Thyroid gland (tissue), 4 donors: ENCODE data around the gene LRRTM1. TPM values are rescaled to one million over a fixed set of nuclear protein-coding genes. Genes with fewer than 3 reads are reported as not detected.

Experiments
- DNase-seq, 2 donors: peaks; one replicate each; pipeline ENCODE4 v3.0.0-alpha.2; 2019
- H3K27ac ChIP-seq, 3 donors: fragments of 200-600 bp; sonication (generic); 1 replicate in 2 of 3; 2 replicates in 1 of 3; pipeline ENCODE4 v1.5.1; 2016 to 2019; ENCODE audit warnings: mild to moderate bottlenecking in 1 of 3, moderate library complexity in 1 of 3
- H3K27me3 ChIP-seq: fragments of 200-600 bp; sonication (generic); one replicate; pipeline ENCODE4 v1.5.1; 2019
- H3K36me3 ChIP-seq, 2 donors: fragments of 200-600 bp; sonication (generic); one replicate each; pipeline ENCODE4 v1.5.1; 2016 to 2019
- H3K4me1 ChIP-seq, 2 donors: fragments of 200-600 bp; sonication (generic); one replicate each; pipeline ENCODE4 v1.5.1; 2017 to 2019
- H3K4me3 ChIP-seq, 3 donors: fragments of 200-600 bp; sonication (generic); replicated peaks in 1 of 3; 1 replicate in 2 of 3; 2 replicates in 1 of 3; pipeline ENCODE4 v1.5.1; 2016; ENCODE audit warnings: mild to moderate bottlenecking in 1 of 3
- H3K9me3 ChIP-seq: fragments of 200-600 bp; sonication (generic); one replicate; pipeline ENCODE4 v1.5.1; 2017
- POLR2A ChIP-seq, 2 donors: fragments of 450-650 bp; IDR thresholded peaks; one replicate each; pipeline ENCODE4 v1.6.1; 2017; ENCODE audit warnings: antibody characterized with exemption in 2 of 2, mild to moderate bottlenecking in 2 of 2, moderate library complexity in 1 of 2
- WGBS, 2 donors: methylation state at CpG; one replicate each; pipeline ENCODE4 v1.1.5; 2017; 5-methylcytosine and 5-hydroxymethylcytosine counted together
- intact Hi-C: fragments of 100-400 bp; cut with DNase I; formaldehyde crosslinking; loops from one replicate; pipeline ENCODE4 v1.15.1; 2023
- total RNA-seq, 4 donors: library from RNA; depleted of rRNA; stranded (reverse); fragments of >200 nt; gene quantifications; one replicate each; pipeline ENCODE4 v1.2.3, GENCODE V29; 2016
- TF ChIP-seq, protein P1 (sequence below), 6 experiments: fragments of 200-600 bp in 3 of 6; fragments of 450-650 bp in 3 of 6; sonication (generic) in 3 of 6; IDR thresholded peaks; one replicate each; pipeline ENCODE4 v1.5.1; 2016 to 2019; ENCODE audit warnings: antibody characterized with exemption in 6 of 6, mild to moderate bottlenecking in 2 of 6, inconsistent platforms in 1 of 6, moderate library complexity in 1 of 6

LRRTM1 gene
- total RNA-seq, 4 donors from 2014 or later = 1.2 to 1.5 TPM; not detected in 2

DNA sequence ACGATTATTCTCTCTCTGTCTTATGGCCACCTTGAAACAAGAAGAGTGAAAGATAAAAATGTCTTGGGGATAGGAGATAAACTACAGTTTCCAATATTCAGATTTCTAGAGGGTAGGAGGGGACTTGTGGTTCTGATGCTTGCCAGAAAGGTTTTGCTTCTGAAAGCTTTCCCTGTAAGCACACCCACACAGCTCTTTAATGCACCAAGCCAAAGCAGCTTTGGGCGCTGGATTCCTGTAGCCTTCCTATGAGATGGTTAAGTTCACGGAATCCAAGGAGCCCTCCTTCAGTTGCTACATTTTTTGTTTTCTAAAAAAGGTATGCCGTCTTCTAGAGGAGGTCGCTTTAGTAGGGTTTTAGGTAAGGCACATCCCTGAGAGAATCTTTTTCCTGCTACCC, 4.9 kb downstream of the LRRTM1 start:
- WGBS, 2 donors = 80 to 87% methylated on average over 5 of the region's 5 CpGs
- Histone ChIP-seq H3K27me3 (no peaks in the 10 kb centered on the region), H3K36me3 (no peaks in the 10 kb centered on the region), H3K4me1 (peaks cover 8 to 25% of the 10 kb centered on the region in 2 donors), H3K9me3 (no peaks in the 10 kb centered on the region), H3K4me3 (no peak overlapping the region), H3K27ac (no peak overlapping the region)
- TF ChIP-seq POLR2A (IDR thresholded peaks at IDR 0.05) = no peak
- TF ChIP-seq, protein P1, sequence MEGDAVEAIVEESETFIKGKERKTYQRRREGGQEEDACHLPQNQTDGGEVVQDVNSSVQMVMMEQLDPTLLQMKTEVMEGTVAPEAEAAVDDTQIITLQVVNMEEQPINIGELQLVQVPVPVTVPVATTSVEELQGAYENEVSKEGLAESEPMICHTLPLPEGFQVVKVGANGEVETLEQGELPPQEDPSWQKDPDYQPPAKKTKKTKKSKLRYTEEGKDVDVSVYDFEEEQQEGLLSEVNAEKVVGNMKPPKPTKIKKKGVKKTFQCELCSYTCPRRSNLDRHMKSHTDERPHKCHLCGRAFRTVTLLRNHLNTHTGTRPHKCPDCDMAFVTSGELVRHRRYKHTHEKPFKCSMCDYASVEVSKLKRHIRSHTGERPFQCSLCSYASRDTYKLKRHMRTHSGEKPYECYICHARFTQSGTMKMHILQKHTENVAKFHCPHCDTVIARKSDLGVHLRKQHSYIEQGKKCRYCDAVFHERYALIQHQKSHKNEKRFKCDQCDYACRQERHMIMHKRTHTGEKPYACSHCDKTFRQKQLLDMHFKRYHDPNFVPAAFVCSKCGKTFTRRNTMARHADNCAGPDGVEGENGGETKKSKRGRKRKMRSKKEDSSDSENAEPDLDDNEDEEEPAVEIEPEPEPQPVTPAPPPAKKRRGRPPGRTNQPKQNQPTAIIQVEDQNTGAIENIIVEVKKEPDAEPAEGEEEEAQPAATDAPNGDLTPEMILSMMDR (IDR thresholded peaks at IDR 0.05) = no peak
- intact Hi-C loops = no loop called here
- DNase-seq = no peak

DNA sequence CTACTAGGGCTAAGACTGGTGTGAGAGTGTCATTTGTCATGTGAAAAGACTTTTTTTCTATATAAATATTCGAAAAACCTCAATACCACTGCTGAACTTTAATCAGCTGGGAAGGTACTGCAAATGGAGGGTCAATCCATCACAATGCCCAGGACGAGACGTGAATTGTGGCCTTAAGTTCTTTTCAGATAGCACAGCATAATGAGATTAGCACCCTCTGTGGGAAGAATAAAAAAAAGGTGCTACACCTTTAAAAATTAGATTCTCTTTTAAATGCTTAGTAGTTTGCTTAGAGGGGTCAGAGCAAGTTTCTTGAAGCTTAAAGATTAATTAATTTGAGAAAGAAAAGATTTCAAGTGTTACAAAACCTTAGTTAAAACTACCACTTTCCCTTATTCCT, 5.6 kb downstream of the LRRTM1 start:
- TF ChIP-seq, protein P1 (IDR thresholded peaks at IDR 0.05) = no peak
- TF ChIP-seq POLR2A (IDR thresholded peaks at IDR 0.05) = no peak
- Histone ChIP-seq H3K27ac (no peak overlapping the region), H3K4me1 (peaks cover 8 to 28% of the 10 kb centered on the region in 2 donors), H3K4me3 (no peak overlapping the region), H3K9me3 (no peaks in the 10 kb centered on the region), H3K27me3 (no peaks in the 10 kb centered on the region), H3K36me3 (no peaks in the 10 kb centered on the region)
- DNase-seq = no peak
- intact Hi-C loops = no loop called here
- 71 to 82% methylated on average over 3 of the region's 3 CpGs for WGBS, 2 donors

DNA sequence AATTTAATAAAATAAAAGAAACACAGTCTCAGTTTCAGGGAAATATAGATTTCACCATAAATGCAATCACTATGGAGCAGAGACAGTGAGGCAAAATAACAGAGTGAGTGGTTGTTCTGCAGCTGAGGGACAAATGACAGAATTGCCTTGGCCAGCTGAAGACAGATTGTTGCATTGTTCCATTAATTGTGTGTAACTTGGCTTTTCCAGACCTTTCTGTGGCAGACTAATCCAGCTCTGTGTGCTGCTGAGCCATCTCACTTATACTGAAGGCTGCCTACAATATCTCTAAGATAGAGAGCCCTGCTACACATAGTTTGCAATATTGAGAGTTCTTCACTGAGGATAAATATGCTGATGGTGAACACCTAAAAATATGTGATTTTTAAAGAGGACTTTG, 11.5 kb downstream of the LRRTM1 start:
- Histone ChIP-seq H3K4me1 (peaks cover 7 to 26% of the 10 kb centered on the region in 2 donors), H3K4me3 (no peak overlapping the region), H3K27me3 (no peaks in the 10 kb centered on the region), H3K36me3 (no peaks in the 10 kb centered on the region), H3K27ac (no peak overlapping the region), H3K9me3 (no peaks in the 10 kb centered on the region)
- DNase-seq = no peak
- intact Hi-C loops = no loop called here
- TF ChIP-seq POLR2A (IDR thresholded peaks at IDR 0.05) = no peak
- TF ChIP-seq, protein P1 (IDR thresholded peaks at IDR 0.05) = no peak

DNA sequence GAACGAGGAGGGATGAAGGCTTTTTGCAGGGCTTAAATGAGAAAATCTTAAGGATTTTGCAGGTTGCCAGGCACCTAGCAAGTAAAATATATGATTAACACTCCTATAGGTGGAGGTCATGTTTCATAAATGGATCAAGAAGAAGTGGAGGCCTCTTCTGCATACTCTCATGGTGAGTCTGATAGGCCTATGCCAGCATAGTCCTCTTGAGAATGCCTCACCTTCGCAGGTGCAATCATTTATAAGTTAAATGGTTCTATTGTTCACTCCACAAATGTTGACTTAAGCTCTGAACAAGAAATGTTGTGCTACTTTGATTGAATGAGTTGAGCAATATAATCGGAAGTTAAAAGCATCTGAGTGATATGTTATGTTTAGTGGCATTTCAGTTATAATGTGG, 12.1 kb downstream of the LRRTM1 start:
- Histone ChIP-seq H3K4me3 (no peak overlapping the region), H3K36me3 (no peaks in the 10 kb centered on the region), H3K27ac (no peak overlapping the region), H3K27me3 (no peaks in the 10 kb centered on the region), H3K4me1 (peaks cover 7 to 26% of the 10 kb centered on the region in 2 donors), H3K9me3 (no peaks in the 10 kb centered on the region)
- TF ChIP-seq, protein P1 (IDR thresholded peaks at IDR 0.05) = no peak
- no peak for TF ChIP-seq POLR2A (IDR thresholded peaks at IDR 0.05)
- DNase-seq = no peak
- intact Hi-C loops = no loop called here
- 60 to 66% methylated on average over 3 of the region's 3 CpGs for WGBS, 2 donors

DNA sequence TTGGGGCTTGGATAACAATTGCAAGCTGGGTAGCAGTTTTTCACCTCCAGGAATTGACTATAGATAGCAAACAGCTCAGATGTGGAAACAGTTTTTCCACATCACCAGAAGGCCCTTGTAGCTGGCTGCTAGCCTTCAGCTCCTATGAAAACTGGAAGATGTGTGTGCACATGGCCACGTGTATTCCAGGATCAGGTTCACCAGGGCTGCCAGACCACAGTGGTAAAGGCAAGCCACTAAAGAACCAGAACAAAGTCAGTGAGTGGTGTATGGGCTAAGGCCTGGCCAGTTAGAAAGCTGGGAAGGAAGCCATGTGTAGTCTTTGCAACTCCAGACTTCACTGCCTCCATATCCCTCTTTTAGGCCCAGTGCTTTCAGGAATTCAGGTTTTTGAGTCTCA, 12.9 kb downstream of the LRRTM1 start:
- no peak overlapping the region for H3K27ac ChIP-seq
- intact Hi-C loops = no loop called here
- no peaks in the 10 kb centered on the region for H3K27me3 ChIP-seq
- H3K4me3 ChIP-seq = no peak overlapping the region
- H3K4me1 ChIP-seq = peaks cover 7 to 26% of the 10 kb centered on the region in 2 donors
- H3K9me3 ChIP-seq = no peaks in the 10 kb centered on the region
- H3K36me3 ChIP-seq = no peaks in the 10 kb centered on the region
- no peak for DNase-seq
- TF ChIP-seq, protein P1 (IDR thresholded peaks at IDR 0.05) = no peak
- TF ChIP-seq POLR2A (IDR thresholded peaks at IDR 0.05) = no peak
- WGBS, 2 donors = 18 to 69% methylated on average over 1 of the region's 1 CpG
